NCI-H1436 (cell line): Measurements from ENCODE around the gene DUT.

ENCODE experiments used
- DNase-seq: peaks from one replicate; lab custom pipeline; 2025; lab: John Stamatoyannopoulos, UW

The DUT gene

GRCh38 chr15:48371550-48371949 is 40.3 kb downstream of the DUT start:
- DNase-seq = no peak

- DNase-seq = no peak
These were observed 40.7 kb downstream of the DUT start for GRCh38 chr15:48371961-48372360.

GRCh38 chr15:48373821-48374451 is 42.7 kb downstream of the DUT start:
- DNase-seq = no peak

- DNase-seq = no peak
These were observed 43.2 kb downstream of the DUT start for GRCh38 chr15:48374472-48374871.

- no peak for DNase-seq
These were observed 44.5 kb downstream of the DUT start for GRCh38 chr15:48375767-48376166.

GRCh38 chr15:48380198-48380597 is 49.0 kb downstream of the DUT start:
- no peak for DNase-seq

- no peak for DNase-seq
These were observed 50.6 kb downstream of the DUT start for GRCh38 chr15:48381861-48382260.

GRCh38 chr15:48383031-48383430 is 51.8 kb downstream of the DUT start:
- no peak for DNase-seq

- DNase-seq = no peak
These were observed 53.4 kb downstream of the DUT start for GRCh38 chr15:48384616-48385015.

GRCh38 chr15:48385031-48385830 is 54.0 kb downstream of the DUT start:
- DNase-seq = no peak

GRCh38 chr15:48388016-48388851 is 57.0 kb downstream of the DUT start:
- no peak for DNase-seq

GRCh38 chr15:48388910-48389309 is 57.7 kb downstream of the DUT start:
- DNase-seq = no peak

GRCh38 chr15:48389691-48390143 is 58.5 kb downstream of the DUT start:
- no peak for DNase-seq

- no peak for DNase-seq
These were observed 60.7 kb downstream of the DUT start for GRCh38 chr15:48391950-48392349.

- DNase-seq = no peak
These were observed 61.1 kb downstream of the DUT start for GRCh38 chr15:48392356-48392755.
